Left lobe of liver (tissue), 2 donors: ENCODE measurements around the gene CREB3L2. TPM values are rescaled to one million over a fixed set of nuclear protein-coding genes. Genes with fewer than 3 reads are reported as not detected.
"Not testable (repeated sequence)": the region's sequence is repeated elsewhere in the genome, so short reads cannot be mapped to it uniquely, and the experiment has no call there.

Experiments
- ATAC-seq: fragments of 200-7000 bp; cut with Tn5 transposase; one replicate; pipeline ENCODE4 v1.9.1; 2020; ENCODE audit warnings: mild to moderate bottlenecking, moderate library complexity
- DNase-seq: peaks from one replicate; pipeline ENCODE4 v3.0.0-alpha.2; 2020; ENCODE audit warnings: low spot score
- total RNA-seq: library from RNA; stranded (reverse); gene quantifications from one replicate; pipeline ENCODE4 v1.2.1, GENCODE V29; 2021
- donor health status: DM: no; HTN: no; CAD: no; lungs with moderate emphysema.
- donor health status: DM: no; HTN: yes; CAD: no.

CREB3L2 gene
- 27.1 TPM for total RNA-seq

- peak; percentile 51 for ATAC-seq
- DNase-seq = no peak
Measured at GRCh38 chr7:138001529-138002095, at the start of gene CREB3L2. Gene CREB3L2, minus strand, starts transcription at chr7:138002086. Its CDS starts 381 bp downstream, at chr7:138001705.

GRCh38 chr7:138049505-138050116 lies 47.7 kb upstream of the CREB3L2 start:
- DNase-seq (peak; percentile 71), ATAC-seq (peak; percentile 85)

- ATAC-seq (peak; percentile 60), DNase-seq (no peak)
Measured at GRCh38 chr7:138047907-138048306, 46.0 kb upstream of the CREB3L2 start.

GRCh38 chr7:138044897-138045296 lies 43.0 kb upstream of the CREB3L2 start:
- DNase-seq (no peak), ATAC-seq (no peak)

- ATAC-seq, DNase-seq: not testable (repeated sequence)
Measured at GRCh38 chr7:138040063-138040462, 38.2 kb upstream of the CREB3L2 start.

GRCh38 chr7:138036135-138036534 lies 34.2 kb upstream of the CREB3L2 start:
- ATAC-seq (no peak), DNase-seq (no peak)

- DNase-seq (no peak), ATAC-seq (peak; percentile 84)
Measured at GRCh38 chr7:138033241-138033640, 31.4 kb upstream of the CREB3L2 start.

GRCh38 chr7:138032770-138033169 lies 30.9 kb upstream of the CREB3L2 start:
- ATAC-seq = no peak

GRCh38 chr7:138032186-138032585 lies 30.3 kb upstream of the CREB3L2 start:
- DNase-seq (no peak), ATAC-seq (no peak)

More at GRCh38 chr7:138032770-138033169, 30.9 kb upstream of the CREB3L2 start:
- DNase-seq = no peak

- no peak for ATAC-seq
- no peak for DNase-seq
Measured at GRCh38 chr7:138030679-138031351, 28.9 kb upstream of the CREB3L2 start.

GRCh38 chr7:138029941-138030340 lies 28.1 kb upstream of the CREB3L2 start:
- ATAC-seq = no peak
- no peak for DNase-seq

- no peak for DNase-seq
- ATAC-seq = no peak
Measured at GRCh38 chr7:138029126-138029525, 27.2 kb upstream of the CREB3L2 start.

GRCh38 chr7:138027100-138027499 lies 25.2 kb upstream of the CREB3L2 start:
- ATAC-seq (no peak), DNase-seq (no peak)

- ATAC-seq (no peak), DNase-seq (no peak)
Measured at GRCh38 chr7:138025215-138026186, 23.6 kb upstream of the CREB3L2 start.

- ATAC-seq (peak; percentile 52), DNase-seq (no peak)
Measured at GRCh38 chr7:138024765-138025164, 22.9 kb upstream of the CREB3L2 start.

GRCh38 chr7:138024343-138024691 lies 22.4 kb upstream of the CREB3L2 start:
- ATAC-seq (peak; percentile 68), DNase-seq (no peak)

- DNase-seq = no peak
- peak; percentile 56 for ATAC-seq
Measured at GRCh38 chr7:138023618-138024342, 21.9 kb upstream of the CREB3L2 start.

- no peak for DNase-seq
- ATAC-seq = no peak
Measured at GRCh38 chr7:138021889-138022288, 20.0 kb upstream of the CREB3L2 start.

GRCh38 chr7:138017992-138018391 lies 16.1 kb upstream of the CREB3L2 start:
- no peak for ATAC-seq
- DNase-seq = no peak

GRCh38 chr7:138015096-138015495 lies 13.2 kb upstream of the CREB3L2 start:
- DNase-seq (no peak), ATAC-seq (no peak)
